D341Med (cell line): Measurements from ENCODE around the gene ST13.
"Not testable (repeated sequence)": the region's sequence is repeated elsewhere in the genome, so short reads cannot be mapped to it uniquely, and the experiment has no call there.

ENCODE experiments used
- DNase-seq: peaks from one replicate; pipeline ENCODE4 v3.0.0; 2012; ENCODE audit warnings: low spot score

The ST13 gene

GRCh38 chr22:40856513-40857308 lies at the start of gene ST13, which contains the start of gene XPNPEP3:
Gene ST13, minus strand, starts transcription at chr22:40856639. Its CDS starts 99 bp downstream, at chr22:40856540.
Gene XPNPEP3, plus strand, starts transcription at chr22:40857148. Its CDS starts 34 bp downstream, at chr22:40857182.
- DNase-seq = peak; percentile 98

- no peak for DNase-seq
Measured at GRCh38 chr22:40904101-40904500, 47.7 kb upstream of the ST13 start.

- DNase-seq = peak; percentile 56
Measured at GRCh38 chr22:40898850-40899357, 42.5 kb upstream of the ST13 start.

GRCh38 chr22:40894417-40894816 lies 38.0 kb upstream of the ST13 start:
- no peak for DNase-seq

GRCh38 chr22:40890881-40891280 lies 34.4 kb upstream of the ST13 start:
- no peak for DNase-seq

- DNase-seq = no peak
Measured at GRCh38 chr22:40889116-40889515, 32.7 kb upstream of the ST13 start.

DNA sequence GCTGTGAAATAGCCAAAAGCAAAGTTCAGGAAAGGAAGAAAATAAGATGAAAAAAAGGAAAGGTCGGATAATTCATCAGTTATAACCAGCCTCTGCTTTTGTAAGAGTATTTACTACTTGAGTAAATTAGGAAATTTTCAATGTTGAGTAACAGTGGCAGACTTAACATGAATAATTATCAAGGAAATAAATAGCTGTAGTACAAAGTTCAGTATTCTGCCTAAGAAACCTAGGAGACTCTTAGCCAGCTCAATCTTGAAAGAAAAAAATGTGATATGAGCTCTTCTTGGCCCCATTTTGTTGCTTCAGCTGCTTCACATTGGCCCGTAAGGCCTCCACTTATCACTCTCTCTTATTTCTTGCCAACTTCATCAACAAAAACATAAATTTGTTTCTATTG lies 22.5 kb upstream of the ST13 start:
- DNase-seq = no peak

DNA sequence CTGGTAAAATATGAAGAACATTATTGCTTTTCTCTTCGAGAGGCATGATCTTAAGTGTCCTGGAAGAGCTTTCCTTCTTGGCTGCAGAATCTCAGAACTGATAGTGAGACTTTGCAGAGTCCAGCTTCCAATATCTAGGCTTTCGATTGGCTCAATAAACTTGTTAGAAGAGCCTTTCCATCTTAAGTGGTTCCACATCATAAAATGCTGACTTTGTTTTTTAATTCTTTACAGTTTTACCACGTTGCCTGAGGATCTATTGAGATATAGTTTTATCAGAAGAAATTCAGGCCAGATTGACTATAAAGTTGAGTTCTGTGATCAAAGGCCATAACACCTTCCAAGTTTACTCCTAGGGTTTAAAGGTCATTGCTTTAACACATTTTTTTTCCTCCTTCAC lies 21.0 kb upstream of the ST13 start:
- no peak for DNase-seq

DNA sequence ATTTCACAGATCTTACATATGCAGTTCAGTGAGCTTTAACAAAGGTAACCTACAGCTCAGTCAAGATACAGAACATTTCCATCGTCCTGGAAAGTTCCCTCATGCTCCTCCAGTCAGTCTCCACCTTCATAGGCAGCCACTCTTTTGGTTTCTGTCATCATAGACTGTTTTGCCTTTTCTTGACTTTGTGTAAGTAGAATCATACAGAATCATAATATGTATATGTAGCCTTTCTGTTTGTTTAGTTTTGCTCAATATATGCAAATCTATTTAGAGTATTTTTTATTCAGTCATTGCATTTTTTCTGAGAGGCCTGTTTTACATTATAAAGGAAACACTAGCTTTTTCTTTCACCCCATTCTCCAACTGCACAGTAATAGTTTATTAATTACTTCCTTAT lies 20.5 kb upstream of the ST13 start:
- DNase-seq = no peak

DNA sequence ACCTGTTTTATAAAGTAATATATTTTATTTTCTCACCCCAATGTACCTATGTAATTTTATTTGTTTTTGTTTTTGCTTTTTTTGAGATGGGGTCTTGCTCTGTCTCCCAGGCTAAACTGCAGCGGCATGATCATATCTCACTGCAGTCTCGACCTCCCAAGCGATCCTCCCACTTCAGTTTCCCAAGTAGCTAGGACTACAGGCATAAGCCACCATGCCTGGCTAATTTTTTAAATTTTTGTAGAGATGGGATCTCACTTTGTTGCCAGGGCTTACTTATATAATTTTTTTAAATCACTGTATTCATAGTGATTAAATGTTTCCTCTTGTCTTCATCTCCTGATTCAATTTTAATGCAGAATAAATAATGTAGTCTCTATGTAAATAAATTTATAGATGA lies 18.7 kb upstream of the ST13 start:
- no peak for DNase-seq

DNA sequence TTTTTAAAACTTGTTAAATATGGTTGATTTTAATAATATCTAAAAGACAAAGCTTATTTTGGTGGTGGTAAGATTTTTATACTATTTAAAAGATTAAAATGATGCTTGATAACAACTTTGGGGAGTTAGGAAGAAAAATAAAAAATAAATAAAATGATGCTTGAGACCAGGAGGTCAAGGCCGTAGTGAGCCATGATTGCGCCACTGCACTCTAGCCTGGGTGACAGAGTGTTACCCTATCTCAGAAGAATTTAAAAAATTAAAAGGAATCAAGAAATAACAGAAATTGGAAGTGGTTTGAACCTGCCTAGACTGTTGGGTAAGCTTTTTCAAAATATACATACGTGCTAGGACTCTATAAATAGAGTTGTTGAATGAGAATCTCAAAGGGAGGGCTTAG lies 17.6 kb upstream of the ST13 start:
- no peak for DNase-seq

- DNase-seq = not testable (repeated sequence)
Measured at GRCh38 chr22:40868379-40868778, 11.9 kb upstream of the ST13 start.

- no peak for DNase-seq
Measured at GRCh38 chr22:40867109-40867508, 10.7 kb upstream of the ST13 start.

- DNase-seq = no peak
Measured at GRCh38 chr22:40862537-40862936, 6.1 kb upstream of the ST13 start.

DNA sequence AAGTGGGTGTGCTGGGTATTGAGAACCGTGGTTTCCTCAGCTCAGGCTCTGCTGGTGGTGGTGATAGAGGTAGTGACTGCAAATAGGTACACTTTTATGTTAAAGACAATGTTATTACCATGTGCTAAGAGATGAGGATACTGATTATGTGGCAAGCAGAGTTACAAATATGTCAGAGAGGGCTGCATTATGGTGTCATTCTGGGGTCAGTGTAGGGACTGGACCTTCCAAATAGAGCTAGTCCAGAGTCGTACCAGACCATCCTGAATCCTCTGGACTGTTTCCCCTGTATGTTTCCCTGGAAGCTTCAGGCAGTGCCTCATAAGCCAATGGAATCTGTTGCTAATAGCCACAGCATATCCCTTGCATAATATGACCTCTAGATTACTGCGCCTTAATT lies 5.6 kb upstream of the ST13 start, which contains the start of gene DNAJB7:
TSS of gene DNAJB7 (minus strand) at position 101 of the 400 bp plus-strand sequence. CDS start 119 bp downstream, outside the sequence.
- no peak for DNase-seq

GRCh38 chr22:40857309-40857855 lies 943 bp upstream of the ST13 start:
- no peak for DNase-seq

- peak; percentile 66 for DNase-seq
Measured at GRCh38 chr22:40855979-40856512, 393 bp downstream of the ST13 start.

GRCh38 chr22:40855071-40855978 lies 1.1 kb downstream of the ST13 start:
- no peak for DNase-seq

GRCh38 chr22:40853961-40854360 lies 2.5 kb downstream of the ST13 start:
- no peak for DNase-seq

GRCh38 chr22:40853333-40853732 lies 3.1 kb downstream of the ST13 start:
- DNase-seq = no peak

DNA sequence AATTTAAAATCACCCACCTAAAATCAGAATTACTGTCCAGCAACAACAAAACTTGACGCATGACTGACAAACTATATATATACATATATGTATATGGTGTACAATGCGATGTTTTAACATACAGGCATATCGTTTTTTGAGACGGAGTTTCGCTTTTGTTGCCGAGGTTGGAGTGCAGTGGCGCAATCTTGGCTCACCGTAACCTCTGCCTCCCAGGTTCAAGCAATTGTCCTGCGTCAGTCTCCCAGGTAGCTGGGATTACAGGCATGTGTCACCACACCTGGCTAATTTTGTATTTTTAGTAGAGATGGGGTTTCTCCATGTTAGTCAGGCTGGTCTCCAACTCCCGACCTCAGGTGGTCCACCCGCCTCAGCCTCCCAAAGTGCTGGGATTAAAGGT lies 10.6 kb downstream of the ST13 start:
- not testable (repeated sequence) for DNase-seq

DNA sequence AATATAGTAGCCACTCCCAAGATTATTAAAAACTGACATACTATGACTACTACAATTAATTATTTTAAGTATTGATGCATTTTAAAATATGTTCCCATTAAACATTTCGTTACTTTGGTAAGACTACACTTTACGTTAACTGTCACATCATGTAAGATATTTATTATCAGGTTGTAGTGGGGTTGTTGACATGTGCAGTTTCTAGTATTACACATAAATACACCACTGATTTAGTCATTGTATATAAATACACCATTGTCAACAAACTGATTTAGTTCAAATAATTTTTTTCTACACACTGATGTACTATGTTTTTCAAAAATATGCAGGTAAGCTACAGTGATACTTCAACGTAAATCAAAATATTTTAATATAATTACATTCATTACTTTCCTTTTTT lies 11.5 kb downstream of the ST13 start:
- no peak for DNase-seq
